Lung (tissue), 12 donors: ENCODE measurements around the gene RTN4RL2. TPM values are rescaled to one million over a fixed set of nuclear protein-coding genes. Genes with fewer than 3 reads are reported as not detected.

Source experiments
- ATAC-seq: fragments of 200-7000 bp; cut with Tn5 transposase; one replicate; pipeline ENCODE4 v1.9.1; 2020; ENCODE audit warnings: moderate number of reproducible peaks; ENCODE audit not compliant: insufficient read depth, low FRiP score
- DNase-seq, 3 donors: peaks; one replicate each; pipeline ENCODE4 v3.0.0-alpha.2; 2013 to 2017
- H3K27ac ChIP-seq, 2 donors: one replicate each; pipeline ENCODE4 v1.5.1; 2013; ENCODE audit warnings: mild to moderate bottlenecking in 2 of 2, moderate library complexity in 2 of 2, control low read depth in 1 of 2, inconsistent platforms in 1 of 2, low read depth in 1 of 2, low read length in 1 of 2
- H3K27me3 ChIP-seq, 3 donors: one replicate each; pipeline ENCODE4 v1.5.1; 2013; ENCODE audit warnings: low read length in 2 of 3; ENCODE audit not compliant: control insufficient read depth in 3 of 3, insufficient read depth in 3 of 3
- H3K36me3 ChIP-seq, 4 donors: one replicate each; pipeline ENCODE4 v1.5.1; 2013; ENCODE audit warnings: low read length in 4 of 4, mild to moderate bottlenecking in 1 of 4, moderate library complexity in 1 of 4; ENCODE audit not compliant: control insufficient read depth in 4 of 4, insufficient read depth in 4 of 4
- H3K4me1 ChIP-seq, 5 donors: one replicate each; pipeline ENCODE4 v1.5.1; 2013; ENCODE audit warnings: low read length in 5 of 5, mild to moderate bottlenecking in 2 of 5, moderate library complexity in 1 of 5; ENCODE audit not compliant: control insufficient read depth in 5 of 5, insufficient read depth in 5 of 5
- H3K4me3 ChIP-seq: one replicate; pipeline ENCODE4 v1.5.1; 2013; ENCODE audit warnings: mild to moderate bottlenecking, control low read depth, moderate library complexity
- H3K9ac ChIP-seq, 2 donors: one replicate each; pipeline ENCODE4 v1.5.1; 2013; ENCODE audit warnings: low read length in 2 of 2, control low read depth in 1 of 2; ENCODE audit not compliant: insufficient read depth in 1 of 2
- H3K9me3 ChIP-seq, 4 donors: one replicate each; pipeline ENCODE4 v1.5.1; 2013; ENCODE audit warnings: low read length in 3 of 4, mild to moderate bottlenecking in 1 of 4, moderate library complexity in 1 of 4; ENCODE audit not compliant: control insufficient read depth in 4 of 4, insufficient read depth in 3 of 4
- CTCF ChIP-seq: IDR thresholded peaks from 2 replicates; pipeline ENCODE4 v1.5.1; 2012; ENCODE audit warnings: mild to moderate bottlenecking; ENCODE audit errors: control extremely low read depth, extremely low read depth
- WGBS, 2 donors: extraction: QIAGEN DNeasy Blood & Tissue Kit; methylation state at CpG; one replicate each; pipeline ENCODE4 v1.1.7; 2013; 5-methylcytosine and 5-hydroxymethylcytosine counted together
- polyA plus RNA-seq, 2 donors: library from polyadenylated mRNA; stranded (reverse); fragments of 200-250 nt; gene quantifications; one replicate each; pipeline ENCODE4 v1.2.1, GENCODE V29; 2013
- total RNA-seq, 2 donors: library from RNA; depleted of rRNA in 1 of 2; stranded (reverse); fragments of >200 nt in 1 of 2; gene quantifications; one replicate each; pipeline ENCODE4 v1.2.1, GENCODE V29; 2014 to 2021
- donor health status: control.
- donor health status: control.
- donor health status: Bipolar disorder and iron deficiency.
- donor health status: healthy.
- donor health status: DM: yes; HTN: yes; CAD: no.

Gene RTN4RL2
- total and polyA plus RNA-seq, 4 donors = 0.31 to 4.8 (median 1.6) TPM

DNA sequence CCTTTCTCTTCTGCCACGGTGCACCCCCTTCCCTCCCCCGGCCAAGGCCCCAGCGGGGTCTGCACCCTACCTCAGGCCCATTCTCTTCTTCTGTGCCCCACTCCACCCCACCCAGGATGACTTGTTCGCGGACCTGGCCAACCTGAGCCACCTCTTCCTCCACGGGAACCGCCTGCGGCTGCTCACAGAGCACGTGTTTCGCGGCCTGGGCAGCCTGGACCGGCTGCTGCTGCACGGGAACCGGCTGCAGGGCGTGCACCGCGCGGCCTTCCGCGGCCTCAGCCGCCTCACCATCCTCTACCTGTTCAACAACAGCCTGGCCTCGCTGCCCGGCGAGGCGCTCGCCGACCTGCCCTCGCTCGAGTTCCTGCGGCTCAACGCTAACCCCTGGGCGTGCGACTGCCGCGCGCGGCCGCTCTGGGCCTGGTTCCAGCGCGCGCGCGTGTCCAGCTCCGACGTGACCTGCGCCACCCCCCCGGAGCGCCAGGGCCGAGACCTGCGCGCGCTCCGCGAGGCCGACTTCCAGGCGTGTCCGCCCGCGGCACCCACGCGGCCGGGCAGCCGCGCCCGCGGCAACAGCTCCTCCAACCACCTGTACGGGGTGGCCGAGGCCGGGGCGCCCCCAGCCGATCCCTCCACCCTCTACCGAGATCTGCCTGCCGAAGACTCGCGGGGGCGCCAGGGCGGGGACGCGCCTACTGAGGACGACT, 15.9 kb downstream of the RTN4RL2 start:
- 3 to 5% methylated on average over 49 to 80 of the region's 80 CpGs for WGBS, 2 donors
- peaks cover 0 to 28% (median 12%) of the 10 kb centered on the region in 5 donors for H3K4me1 ChIP-seq
- H3K27ac ChIP-seq = no peak overlapping the region
- no peaks in the 10 kb centered on the region for H3K9me3 ChIP-seq
- H3K36me3 ChIP-seq = no peaks in the 10 kb centered on the region
- no peak overlapping the region for H3K9ac ChIP-seq
- no peak for TF ChIP-seq CTCF
- peak; percentile 64 for ATAC-seq
- peak in 2 of 3 donors; percentile 46 to 55 for DNase-seq
- peak overlapping the region; percentile 25 for H3K4me3 ChIP-seq
- peaks cover 0 to 52% (median 25%) of the 10 kb centered on the region in 3 donors for H3K27me3 ChIP-seq

- H3K27ac ChIP-seq = peak overlapping the region in 1 of 2 donors; percentile 12
- H3K4me3 ChIP-seq = peak overlapping the region; percentile 25
- ATAC-seq (peak; percentile 68), DNase-seq (no peak)
- no peak for TF ChIP-seq CTCF
- H3K36me3 ChIP-seq = no peaks in the 10 kb centered on the region
- peaks cover 0 to 59% (median 28%) of the 10 kb centered on the region in 3 donors for H3K27me3 ChIP-seq
- 13 to 15% methylated on average over 21 to 27 of the region's 27 CpGs for WGBS, 2 donors
- H3K9ac ChIP-seq = no peak overlapping the region
- H3K4me1 ChIP-seq = peaks cover 0 to 29% (median 12%) of the 10 kb centered on the region in 5 donors
- no peaks in the 10 kb centered on the region for H3K9me3 ChIP-seq
Observed at GRCh38 chr11:57476757-57477506, 16.6 kb downstream of the RTN4RL2 start.

GRCh38 chr11:57477507-57478189, 17.3 kb downstream of the RTN4RL2 start:
- Histone ChIP-seq H3K9ac (no peak overlapping the region), H3K27ac (no peak overlapping the region), H3K27me3 (peaks cover 0 to 62% (median 30%) of the 10 kb centered on the region in 3 donors), H3K9me3 (no peaks in the 10 kb centered on the region), H3K4me1 (peaks cover 0 to 35% (median 16%) of the 10 kb centered on the region in 5 donors), H3K4me3 (no peak overlapping the region), H3K36me3 (no peaks in the 10 kb centered on the region)
- ATAC-seq (peak; percentile 23), DNase-seq (no peak)
- WGBS, 2 donors = 72 to 79% methylated on average over 11 of the region's 11 CpGs
- no peak for TF ChIP-seq CTCF
